WTC11 (cell line): Measurements from ENCODE around the gene RPS28.

ENCODE experiments used
- CBFB ChIP-seq: sonication (generic); formaldehyde crosslinking; IDR thresholded peaks from 2 replicates; pipeline ENCODE4 v1.8.1; 2022; ENCODE audit warnings: mild to moderate bottlenecking, low read depth, missing genetic modification reagents
- CREB1 ChIP-seq: sonication (generic); formaldehyde crosslinking; IDR thresholded peaks from 2 replicates; pipeline ENCODE4 v1.8.0; 2023; ENCODE audit warnings: mild to moderate bottlenecking, missing genetic modification reagents
- ELF4 ChIP-seq: sonication (generic); formaldehyde crosslinking; IDR thresholded peaks from 2 replicates; pipeline ENCODE4 v1.8.1; 2022; ENCODE audit warnings: low read depth, mild to moderate bottlenecking, moderate library complexity, missing genetic modification reagents
- ESRRA ChIP-seq: sonication (generic); formaldehyde crosslinking; IDR thresholded peaks from 2 replicates; pipeline ENCODE4 v1.8.1; 2022; ENCODE audit warnings: mild to moderate bottlenecking, missing genetic modification reagents, borderline replicate concordance
- NR2C2 ChIP-seq: sonication (generic); formaldehyde crosslinking; IDR thresholded peaks from 2 replicates; pipeline ENCODE4 v1.8.0; 2022; ENCODE audit warnings: mild to moderate bottlenecking, missing genetic modification reagents
- NR3C1 ChIP-seq: sonication (generic); formaldehyde crosslinking; conservative IDR thresholded peaks from 2 replicates; pipeline ENCODE4 v1.8.1; 2023; ENCODE audit warnings: low read depth, mild to moderate bottlenecking, missing genetic modification reagents
- SP1 ChIP-seq: sonication (generic); formaldehyde crosslinking; conservative IDR thresholded peaks from 2 replicates; pipeline ENCODE4 v1.8.1; 2022; ENCODE audit warnings: missing genetic modification reagents
- TF ChIP-seq, protein P1 (sequence below): sonication (generic); formaldehyde crosslinking; IDR thresholded peaks from 2 replicates; pipeline ENCODE4 v1.8.1; 2022; ENCODE audit warnings: mild to moderate bottlenecking, moderate library complexity, missing genetic modification reagents
- TF ChIP-seq, protein P2 (sequence below): fragments of 200-600 bp; IDR thresholded peaks from 2 replicates; pipeline ENCODE4 v1.8.0; 2022; ENCODE audit warnings: antibody characterized with exemption
- TF ChIP-seq, protein P3 (sequence below): sonication (generic); formaldehyde crosslinking; IDR thresholded peaks from 2 replicates; pipeline ENCODE4 v1.8.0; 2022; ENCODE audit warnings: mild to moderate bottlenecking, missing genetic modification reagents
- TF ChIP-seq, protein P4 (sequence below): sonication (generic); formaldehyde crosslinking; IDR thresholded peaks from 2 replicates; pipeline ENCODE4 v1.8.0; 2022; ENCODE audit warnings: missing genetic modification reagents

DNA sequence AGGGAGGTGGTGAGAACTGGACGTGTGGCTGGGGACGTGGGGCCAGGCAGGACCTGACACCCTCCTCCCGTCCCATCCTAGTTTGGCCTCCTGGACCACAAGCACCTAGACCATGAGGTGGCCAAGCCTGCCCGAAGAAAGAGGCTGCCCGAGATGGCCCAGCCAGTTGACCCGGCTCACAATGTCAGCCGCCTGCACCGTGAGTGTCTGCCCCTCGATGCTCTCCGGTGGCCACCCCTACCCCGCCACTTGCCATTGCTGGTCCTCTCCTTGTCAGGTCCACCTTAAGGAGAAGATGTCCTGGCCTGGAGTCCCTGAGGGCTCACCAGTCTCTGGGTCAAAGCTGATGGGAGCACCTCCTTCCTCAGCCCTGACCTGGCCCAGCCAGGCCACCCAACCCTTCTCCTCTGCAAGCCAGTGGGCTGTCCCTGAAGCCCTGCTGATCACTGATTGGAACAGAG lies 44.9 kb downstream of the RPS28 start:
- TF ChIP-seq NR3C1 (CRISPR knock-in tag) (no peak), NR2C2 (CRISPR knock-in tag) (no peak), ESRRA (CRISPR knock-in tag) (no peak), CREB1 (CRISPR knock-in tag) (no peak), SP1 (CRISPR knock-in tag) (no peak), ELF4 (CRISPR knock-in tag) (no peak), CBFB (no peak)
- TF ChIP-seq, protein P1, sequence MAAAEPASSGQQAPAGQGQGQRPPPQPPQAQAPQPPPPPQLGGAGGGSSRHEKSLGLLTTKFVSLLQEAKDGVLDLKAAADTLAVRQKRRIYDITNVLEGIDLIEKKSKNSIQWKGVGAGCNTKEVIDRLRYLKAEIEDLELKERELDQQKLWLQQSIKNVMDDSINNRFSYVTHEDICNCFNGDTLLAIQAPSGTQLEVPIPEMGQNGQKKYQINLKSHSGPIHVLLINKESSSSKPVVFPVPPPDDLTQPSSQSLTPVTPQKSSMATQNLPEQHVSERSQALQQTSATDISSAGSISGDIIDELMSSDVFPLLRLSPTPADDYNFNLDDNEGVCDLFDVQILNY (CRISPR knock-in tag), result no peak
- TF ChIP-seq, protein P2, sequence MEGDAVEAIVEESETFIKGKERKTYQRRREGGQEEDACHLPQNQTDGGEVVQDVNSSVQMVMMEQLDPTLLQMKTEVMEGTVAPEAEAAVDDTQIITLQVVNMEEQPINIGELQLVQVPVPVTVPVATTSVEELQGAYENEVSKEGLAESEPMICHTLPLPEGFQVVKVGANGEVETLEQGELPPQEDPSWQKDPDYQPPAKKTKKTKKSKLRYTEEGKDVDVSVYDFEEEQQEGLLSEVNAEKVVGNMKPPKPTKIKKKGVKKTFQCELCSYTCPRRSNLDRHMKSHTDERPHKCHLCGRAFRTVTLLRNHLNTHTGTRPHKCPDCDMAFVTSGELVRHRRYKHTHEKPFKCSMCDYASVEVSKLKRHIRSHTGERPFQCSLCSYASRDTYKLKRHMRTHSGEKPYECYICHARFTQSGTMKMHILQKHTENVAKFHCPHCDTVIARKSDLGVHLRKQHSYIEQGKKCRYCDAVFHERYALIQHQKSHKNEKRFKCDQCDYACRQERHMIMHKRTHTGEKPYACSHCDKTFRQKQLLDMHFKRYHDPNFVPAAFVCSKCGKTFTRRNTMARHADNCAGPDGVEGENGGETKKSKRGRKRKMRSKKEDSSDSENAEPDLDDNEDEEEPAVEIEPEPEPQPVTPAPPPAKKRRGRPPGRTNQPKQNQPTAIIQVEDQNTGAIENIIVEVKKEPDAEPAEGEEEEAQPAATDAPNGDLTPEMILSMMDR, result no peak
- TF ChIP-seq, protein P3, sequence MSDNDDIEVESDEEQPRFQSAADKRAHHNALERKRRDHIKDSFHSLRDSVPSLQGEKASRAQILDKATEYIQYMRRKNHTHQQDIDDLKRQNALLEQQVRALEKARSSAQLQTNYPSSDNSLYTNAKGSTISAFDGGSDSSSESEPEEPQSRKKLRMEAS (CRISPR knock-in tag), result no peak
- TF ChIP-seq, protein P4, sequence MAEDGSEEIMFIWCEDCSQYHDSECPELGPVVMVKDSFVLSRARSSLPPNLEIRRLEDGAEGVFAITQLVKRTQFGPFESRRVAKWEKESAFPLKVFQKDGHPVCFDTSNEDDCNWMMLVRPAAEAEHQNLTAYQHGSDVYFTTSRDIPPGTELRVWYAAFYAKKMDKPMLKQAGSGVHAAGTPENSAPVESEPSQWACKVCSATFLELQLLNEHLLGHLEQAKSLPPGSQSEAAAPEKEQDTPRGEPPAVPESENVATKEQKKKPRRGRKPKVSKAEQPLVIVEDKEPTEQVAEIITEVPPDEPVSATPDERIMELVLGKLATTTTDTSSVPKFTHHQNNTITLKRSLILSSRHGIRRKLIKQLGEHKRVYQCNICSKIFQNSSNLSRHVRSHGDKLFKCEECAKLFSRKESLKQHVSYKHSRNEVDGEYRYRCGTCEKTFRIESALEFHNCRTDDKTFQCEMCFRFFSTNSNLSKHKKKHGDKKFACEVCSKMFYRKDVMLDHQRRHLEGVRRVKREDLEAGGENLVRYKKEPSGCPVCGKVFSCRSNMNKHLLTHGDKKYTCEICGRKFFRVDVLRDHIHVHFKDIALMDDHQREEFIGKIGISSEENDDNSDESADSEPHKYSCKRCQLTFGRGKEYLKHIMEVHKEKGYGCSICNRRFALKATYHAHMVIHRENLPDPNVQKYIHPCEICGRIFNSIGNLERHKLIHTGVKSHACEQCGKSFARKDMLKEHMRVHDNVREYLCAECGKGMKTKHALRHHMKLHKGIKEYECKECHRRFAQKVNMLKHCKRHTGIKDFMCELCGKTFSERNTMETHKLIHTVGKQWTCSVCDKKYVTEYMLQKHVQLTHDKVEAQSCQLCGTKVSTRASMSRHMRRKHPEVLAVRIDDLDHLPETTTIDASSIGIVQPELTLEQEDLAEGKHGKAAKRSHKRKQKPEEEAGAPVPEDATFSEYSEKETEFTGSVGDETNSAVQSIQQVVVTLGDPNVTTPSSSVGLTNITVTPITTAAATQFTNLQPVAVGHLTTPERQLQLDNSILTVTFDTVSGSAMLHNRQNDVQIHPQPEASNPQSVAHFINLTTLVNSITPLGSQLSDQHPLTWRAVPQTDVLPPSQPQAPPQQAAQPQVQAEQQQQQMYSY (CRISPR knock-in tag), result no peak
